HG03558 (cell line): ENCODE data around the gene TMIE.

Experiments used
- ATAC-seq: cut with Tn5 transposase; IDR thresholded peaks from one replicate; pipeline ENCODE4 v1.9.1; 2021; ENCODE audit warnings: moderate number of reproducible peaks; ENCODE audit not compliant: unreplicated experiment; ENCODE audit errors: extremely low read depth

Gene TMIE

GRCh38 chr3:46705751-46706552, 4.8 kb downstream of the TMIE start:
- no peak for ATAC-seq

GRCh38 chr3:46706771-46707582, 5.8 kb downstream of the TMIE start:
- ATAC-seq = no peak

GRCh38 chr3:46707601-46708011, 6.4 kb downstream of the TMIE start:
- no peak for ATAC-seq

GRCh38 chr3:46708401-46709156, 7.4 kb downstream of the TMIE start:
- ATAC-seq = no peak

- ATAC-seq = no peak
These were observed 8.0 kb downstream of the TMIE start for GRCh38 chr3:46709157-46709654.

GRCh38 chr3:46709721-46710120, 8.5 kb downstream of the TMIE start:
- ATAC-seq = no peak

GRCh38 chr3:46710229-46710628, 9.0 kb downstream of the TMIE start:
- no peak for ATAC-seq

GRCh38 chr3:46710671-46711295, 9.6 kb downstream of the TMIE start:
- no peak for ATAC-seq

- ATAC-seq = no peak
These were observed 10.1 kb downstream of the TMIE start for GRCh38 chr3:46711305-46711704.

- ATAC-seq = no peak
These were observed 10.6 kb downstream of the TMIE start for GRCh38 chr3:46711760-46712159.

- ATAC-seq = no peak
These were observed 11.2 kb downstream of the TMIE start for GRCh38 chr3:46712191-46713049.

GRCh38 chr3:46713050-46713897, 12.1 kb downstream of the TMIE start:
- ATAC-seq = no peak

- no peak for ATAC-seq
These were observed 12.8 kb downstream of the TMIE start for GRCh38 chr3:46713898-46714552.

- ATAC-seq = no peak
These were observed 13.7 kb downstream of the TMIE start for GRCh38 chr3:46714728-46715506.

- ATAC-seq = no peak
These were observed 14.4 kb downstream of the TMIE start for GRCh38 chr3:46715507-46716175.
